GM19463 (cell line): ENCODE results near the gene C1QTNF6.

ENCODE experiments used
- ATAC-seq: cut with Tn5 transposase; IDR thresholded peaks from one replicate; pipeline ENCODE4 v1.9.1; 2021; ENCODE audit warnings: mild to moderate bottlenecking, moderate library complexity; ENCODE audit not compliant: unreplicated experiment

Gene C1QTNF6

GRCh38 chr22:37224757-37225420 lies 36.8 kb upstream of the C1QTNF6 start:
- ATAC-seq = no peak

GRCh38 chr22:37223965-37224551 lies 36.0 kb upstream of the C1QTNF6 start:
- no peak for ATAC-seq

GRCh38 chr22:37222440-37222971 lies 34.5 kb upstream of the C1QTNF6 start:
- no peak for ATAC-seq

DNA sequence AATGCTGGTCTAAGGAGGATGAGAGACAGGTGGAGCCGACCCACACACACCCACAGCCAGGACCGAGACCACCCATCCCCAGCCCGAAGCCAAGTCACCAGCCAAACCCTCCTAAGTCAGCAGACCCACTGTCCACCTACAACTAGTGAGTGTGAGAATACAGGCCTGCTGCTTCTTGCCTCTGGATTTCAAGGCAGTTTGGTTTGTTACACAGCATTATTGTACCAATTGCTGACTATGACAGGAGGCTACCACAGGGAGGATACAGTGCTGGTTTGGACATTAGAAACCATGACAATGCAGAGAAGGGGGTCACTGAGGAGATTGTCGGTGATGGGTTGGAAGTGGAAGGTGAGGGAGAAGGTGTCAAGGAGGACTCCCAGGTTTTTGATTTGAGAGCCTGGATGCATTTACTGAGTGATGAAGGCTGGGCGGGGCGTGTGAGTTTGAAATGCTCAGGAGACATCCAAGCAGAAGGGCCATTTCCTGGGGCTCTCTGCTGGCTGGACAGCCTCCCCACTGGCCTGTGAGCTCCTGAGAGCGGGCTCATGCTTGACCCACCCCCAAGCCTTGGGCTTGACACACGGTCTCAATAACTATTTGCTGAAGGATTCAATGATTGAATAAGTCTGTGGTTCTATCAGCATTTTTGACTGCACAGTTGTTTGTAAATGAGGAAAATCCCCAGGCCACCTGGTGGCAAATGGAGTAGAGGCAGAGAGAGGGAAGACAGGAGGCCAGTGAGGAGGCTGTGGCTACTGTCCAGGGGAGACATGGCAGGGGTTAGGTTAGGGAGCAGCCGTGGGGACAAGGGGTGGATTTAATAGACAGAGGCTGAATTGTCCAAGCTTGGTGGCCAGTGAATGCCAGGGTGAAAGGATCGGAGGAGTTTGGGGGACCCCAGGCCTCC lies 33.6 kb upstream of the C1QTNF6 start:
- ATAC-seq = no peak

- no peak for ATAC-seq
Observed at GRCh38 chr22:37220543-37220981, 32.5 kb upstream of the C1QTNF6 start.

- no peak for ATAC-seq
Observed at GRCh38 chr22:37219533-37219932, 31.5 kb upstream of the C1QTNF6 start.

- peak; percentile 79 for ATAC-seq
Observed at GRCh38 chr22:37218771-37219411, 30.8 kb upstream of the C1QTNF6 start.

GRCh38 chr22:37218399-37218770 lies 30.3 kb upstream of the C1QTNF6 start:
- no peak for ATAC-seq

DNA sequence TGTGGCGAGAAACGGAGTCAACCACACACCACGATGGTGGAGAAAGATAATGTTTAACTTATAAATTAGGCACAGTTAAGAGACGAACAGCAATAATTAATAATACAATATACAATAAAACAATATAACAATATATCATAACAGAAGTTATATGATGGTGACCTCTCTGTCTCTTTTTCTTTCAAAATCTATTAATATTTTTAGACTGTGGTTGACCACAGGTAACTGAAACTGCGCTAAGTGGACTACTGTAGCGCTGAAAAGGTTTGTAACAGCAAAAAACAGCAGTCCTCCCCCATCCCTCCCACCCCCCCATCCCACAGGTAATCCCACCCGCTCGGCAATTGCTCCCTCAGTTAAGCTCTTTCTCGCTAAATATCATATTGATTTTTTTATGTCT lies 27.8 kb upstream of the C1QTNF6 start:
- no peak for ATAC-seq

GRCh38 chr22:37214731-37215030 lies 26.6 kb upstream of the C1QTNF6 start:
- ATAC-seq = no peak

- no peak for ATAC-seq
Observed at GRCh38 chr22:37213941-37214730, 26.1 kb upstream of the C1QTNF6 start.

- ATAC-seq = no peak
Observed at GRCh38 chr22:37213218-37213855, 25.3 kb upstream of the C1QTNF6 start.

- no peak for ATAC-seq
Observed at GRCh38 chr22:37212174-37212906, 24.3 kb upstream of the C1QTNF6 start, which contains the start of gene SSTR3. Gene SSTR3, minus strand, starts transcription at chr22:37212477. Its CDS starts 4,674 bp downstream, at chr22:37207803.

GRCh38 chr22:37211866-37212173 lies 23.8 kb upstream of the C1QTNF6 start:
- no peak for ATAC-seq

DNA sequence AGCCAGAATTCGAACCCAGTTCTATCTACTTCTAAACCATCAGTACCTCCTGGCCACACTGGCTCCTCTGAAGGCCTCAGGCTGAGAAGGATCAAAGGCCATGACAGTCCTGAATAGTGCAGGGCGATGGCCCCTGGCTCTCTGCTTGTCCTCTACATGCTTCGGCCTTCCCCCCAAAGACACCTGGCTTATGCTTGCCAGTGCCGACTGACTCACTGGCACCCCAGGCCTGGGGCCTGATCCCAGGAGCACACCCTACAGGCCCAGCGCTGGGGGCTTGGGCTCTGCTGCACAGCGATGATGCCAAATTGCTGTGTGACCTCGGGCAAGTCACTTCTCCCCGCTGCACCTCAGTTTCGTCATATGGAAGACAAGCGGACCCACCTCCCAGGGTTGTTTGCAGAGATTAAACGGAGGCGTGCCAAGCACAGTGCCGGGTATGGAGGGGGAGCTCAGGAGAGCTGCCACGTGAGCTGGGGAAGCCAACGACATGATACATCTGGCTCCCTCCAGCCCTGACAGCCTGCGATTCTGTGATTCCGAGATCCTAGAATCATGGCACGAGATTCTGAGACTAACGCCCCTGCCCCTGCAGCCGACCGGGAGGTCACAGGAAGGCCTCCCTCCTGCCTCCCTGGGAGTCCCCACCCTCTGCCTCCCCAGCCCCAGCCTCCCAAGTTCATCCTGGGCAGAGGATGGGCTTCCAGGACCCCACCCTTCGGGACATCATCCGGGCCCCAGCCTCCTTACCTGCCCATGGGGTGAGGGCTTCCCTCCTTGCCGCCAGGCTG lies 23.2 kb upstream of the C1QTNF6 start:
- no peak for ATAC-seq

DNA sequence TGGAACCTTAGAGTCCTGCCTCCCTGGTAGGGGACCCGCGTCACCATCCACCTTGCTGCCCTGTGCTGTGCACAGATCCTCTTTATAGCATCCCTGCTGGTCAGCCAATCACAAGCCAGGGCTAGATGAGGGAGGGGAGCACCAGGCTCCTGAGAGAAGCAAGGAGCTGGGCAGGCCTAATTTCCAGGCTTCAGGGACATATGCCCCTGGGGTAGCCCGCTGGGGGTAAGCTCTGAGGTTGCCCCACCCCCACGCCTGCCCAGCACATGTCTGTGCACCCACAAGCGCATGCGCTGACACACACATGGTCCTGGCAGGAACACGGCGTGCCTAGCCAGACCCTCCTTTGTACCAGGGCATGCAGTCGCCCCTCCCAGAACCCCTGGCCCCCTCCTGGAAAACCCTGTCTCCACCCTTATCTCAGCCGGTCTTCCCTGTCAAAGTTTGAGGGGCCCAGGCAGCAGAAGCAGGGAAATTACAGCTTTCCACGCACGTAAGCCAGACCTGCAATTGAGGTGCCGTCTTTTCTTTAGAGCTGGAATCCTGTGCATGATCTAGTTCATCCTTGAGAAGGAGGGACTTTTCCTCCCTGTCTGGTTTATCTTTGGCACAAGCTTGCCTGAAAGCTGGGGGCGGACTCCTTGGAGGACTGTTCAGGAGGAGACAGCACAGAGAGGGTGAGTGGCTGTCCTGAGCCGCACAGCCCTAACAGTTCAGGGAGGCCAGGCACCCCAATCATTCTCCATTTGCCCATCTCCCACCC lies 22.2 kb upstream of the C1QTNF6 start:
- no peak for ATAC-seq

GRCh38 chr22:37209140-37209845 lies 21.2 kb upstream of the C1QTNF6 start:
- ATAC-seq = no peak
